Smooth muscle cell (in vitro differentiated cells): ENCODE measurements around the gene ELMOD1. TPM values are rescaled to one million over a fixed set of nuclear protein-coding genes. Genes with fewer than 3 reads are reported as not detected.

ENCODE experiments used
- DNase-seq: peaks from one replicate; lab custom pipeline; 2025; ENCODE audit not compliant: unreplicated experiment; lab: John Stamatoyannopoulos, UW
- H2AFZ ChIP-seq: fragments of 200-600 bp; sonication (generic); 2 replicates; pipeline ENCODE4 v1.6.0; 2016; ENCODE audit warnings: antibody characterized with exemption, low read depth, mild to moderate bottlenecking
- H3F3A ChIP-seq: fragments of 200-600 bp; sonication (generic); 2 replicates; pipeline ENCODE4 v1.6.0; 2017; ENCODE audit warnings: antibody characterized with exemption, low read depth
- H3K27ac ChIP-seq: fragments of 200-600 bp; sonication (generic); 2 replicates; pipeline ENCODE4 v1.5.1; 2016; ENCODE audit warnings: low read depth, mild to moderate bottlenecking
- H3K27me3 ChIP-seq: fragments of 200-600 bp; sonication (generic); 2 replicates; pipeline ENCODE4 v1.6.1; 2016; ENCODE audit warnings: low read depth, mild to moderate bottlenecking
- H3K36me3 ChIP-seq: fragments of 200-600 bp; sonication (generic); 2 replicates; pipeline ENCODE4 v1.5.1; 2016; ENCODE audit warnings: low read depth
- H3K4me1 ChIP-seq: fragments of 200-600 bp; sonication (generic); 2 replicates; pipeline ENCODE4 v1.5.1; 2016; ENCODE audit warnings: low read depth
- H3K4me2 ChIP-seq: fragments of 200-600 bp; sonication (generic); 2 replicates; pipeline ENCODE4 v1.6.0; 2016; ENCODE audit warnings: mild to moderate bottlenecking
- H3K4me3 ChIP-seq: fragments of 200-600 bp; sonication (generic); 2 replicates; pipeline ENCODE4 v1.5.1; 2016; ENCODE audit warnings: mild to moderate bottlenecking
- H3K79me2 ChIP-seq: fragments of 200-600 bp; sonication (generic); 2 replicates; pipeline ENCODE4 v1.6.0; 2016; ENCODE audit warnings: low read depth, mild to moderate bottlenecking
- H3K9ac ChIP-seq: fragments of 200-600 bp; sonication (generic); 2 replicates; pipeline ENCODE4 v1.6.0; 2016; ENCODE audit warnings: low read depth
- H3K9me3 ChIP-seq: fragments of 200-600 bp; sonication (generic); replicated peaks from 2 replicates; pipeline ENCODE4 v1.5.1; 2016; ENCODE audit warnings: low read depth
- H4K20me1 ChIP-seq: fragments of 200-600 bp; sonication (generic); 2 replicates; pipeline ENCODE4 v1.6.0; 2016; ENCODE audit warnings: low read depth
- WGBS: methylation state at CpG from one replicate; pipeline ENCODE4 v1.1.7; 2016; ENCODE audit warnings: low lambda C conversion rate; 5-methylcytosine and 5-hydroxymethylcytosine counted together
- polyA plus RNA-seq: library from polyadenylated mRNA; unstranded; fragments of >200 nt; fragmentation: Nextera tagmentation; extraction: Ambion mirVana; gene quantifications from 2 replicates; pipeline ENCODE4 v1.2.1, GENCODE V29; 2016
- total RNA-seq: library from RNA; depleted of rRNA; stranded (reverse); fragments of >200 nt; gene quantifications from 2 replicates; pipeline ENCODE4 v1.2.3, GENCODE V29; 2014
- TF ChIP-seq, protein P1 (sequence below): fragments of 200-600 bp; sonication (generic); IDR thresholded peaks from 2 replicates; pipeline ENCODE4 v1.5.1; 2017; ENCODE audit warnings: borderline replicate concordance, mild to moderate bottlenecking, antibody characterized with exemption; ENCODE audit not compliant: insufficient read depth, poor library complexity, severe bottlenecking

The ELMOD1 gene
- total and polyA plus RNA-seq, 2 experiments from 2014 or later, result 0.24 to 0.94 TPM

DNA sequence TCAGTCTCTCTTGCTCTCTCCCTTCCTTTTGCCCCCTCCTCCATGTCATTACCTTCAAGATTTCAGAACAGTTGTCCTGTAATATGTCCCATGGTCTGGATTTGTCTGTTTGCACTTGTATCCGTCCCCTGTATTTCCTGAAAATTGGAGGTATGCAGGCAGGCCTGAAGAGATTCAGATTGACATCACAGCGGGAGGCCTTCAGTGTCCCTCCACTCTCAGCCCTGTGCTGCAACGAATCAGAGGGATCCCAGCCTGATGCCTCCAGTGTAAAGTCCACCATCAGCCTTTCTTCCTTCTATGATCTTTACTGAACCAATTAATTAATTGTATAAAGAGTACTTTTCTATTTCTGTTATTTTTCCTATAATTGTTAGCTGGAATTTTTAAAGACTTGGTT lies 57.3 kb downstream of the ELMOD1 start:
- no peak overlapping the region for H3K9ac ChIP-seq
- DNase-seq, result no peak
- H3K4me2 ChIP-seq, result no peak overlapping the region
- H3K4me1 ChIP-seq, result no peaks in the 10 kb centered on the region
- 76% methylated on average over 3 of the region's 3 CpGs for WGBS
- no peaks in the 10 kb centered on the region for H3K27me3 ChIP-seq
- no peaks in the 10 kb centered on the region for H3K79me2 ChIP-seq
- no peaks in the 10 kb centered on the region for H3F3A ChIP-seq
- no peak overlapping the region for H2AFZ ChIP-seq
- H4K20me1 ChIP-seq, result no peaks in the 10 kb centered on the region
- no peaks in the 10 kb centered on the region for H3K36me3 ChIP-seq
- TF ChIP-seq, protein P1, sequence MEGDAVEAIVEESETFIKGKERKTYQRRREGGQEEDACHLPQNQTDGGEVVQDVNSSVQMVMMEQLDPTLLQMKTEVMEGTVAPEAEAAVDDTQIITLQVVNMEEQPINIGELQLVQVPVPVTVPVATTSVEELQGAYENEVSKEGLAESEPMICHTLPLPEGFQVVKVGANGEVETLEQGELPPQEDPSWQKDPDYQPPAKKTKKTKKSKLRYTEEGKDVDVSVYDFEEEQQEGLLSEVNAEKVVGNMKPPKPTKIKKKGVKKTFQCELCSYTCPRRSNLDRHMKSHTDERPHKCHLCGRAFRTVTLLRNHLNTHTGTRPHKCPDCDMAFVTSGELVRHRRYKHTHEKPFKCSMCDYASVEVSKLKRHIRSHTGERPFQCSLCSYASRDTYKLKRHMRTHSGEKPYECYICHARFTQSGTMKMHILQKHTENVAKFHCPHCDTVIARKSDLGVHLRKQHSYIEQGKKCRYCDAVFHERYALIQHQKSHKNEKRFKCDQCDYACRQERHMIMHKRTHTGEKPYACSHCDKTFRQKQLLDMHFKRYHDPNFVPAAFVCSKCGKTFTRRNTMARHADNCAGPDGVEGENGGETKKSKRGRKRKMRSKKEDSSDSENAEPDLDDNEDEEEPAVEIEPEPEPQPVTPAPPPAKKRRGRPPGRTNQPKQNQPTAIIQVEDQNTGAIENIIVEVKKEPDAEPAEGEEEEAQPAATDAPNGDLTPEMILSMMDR, result no peak
- no peaks in the 10 kb centered on the region for H3K9me3 ChIP-seq
- no peak overlapping the region for H3K4me3 ChIP-seq
- no peak overlapping the region for H3K27ac ChIP-seq

DNA sequence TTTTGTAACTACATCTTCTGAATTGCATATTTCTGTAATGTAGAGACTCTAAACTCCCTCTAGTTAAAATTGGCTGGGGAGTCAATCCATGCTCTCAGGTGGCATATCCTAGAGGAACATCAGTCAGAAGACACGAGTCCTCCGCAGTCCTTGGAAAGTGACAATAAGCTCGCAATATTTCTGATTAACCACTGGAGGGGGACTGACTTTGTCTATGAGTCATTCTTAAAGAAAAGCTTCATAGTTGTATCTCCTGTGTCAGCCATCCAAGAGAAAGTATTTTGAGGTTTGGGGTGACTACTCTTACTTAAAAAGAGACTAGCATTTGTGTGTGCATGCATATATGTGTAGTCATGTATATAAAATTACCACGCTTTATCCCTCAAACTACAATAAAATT lies 60.7 kb downstream of the ELMOD1 start:
- Histone ChIP-seq H3F3A (no peaks in the 10 kb centered on the region), H3K27ac (no peak overlapping the region), H3K4me1 (no peaks in the 10 kb centered on the region), H3K9me3 (no peaks in the 10 kb centered on the region), H3K4me2 (no peak overlapping the region), H3K79me2 (no peaks in the 10 kb centered on the region), H3K4me3 (no peak overlapping the region), H4K20me1 (no peaks in the 10 kb centered on the region), H3K27me3 (no peaks in the 10 kb centered on the region), H2AFZ (no peak overlapping the region), H3K36me3 (no peaks in the 10 kb centered on the region), H3K9ac (no peak overlapping the region)
- TF ChIP-seq, protein P1, result no peak
- DNase-seq, result no peak
- WGBS, result 79% methylated on average over 4 of the region's 4 CpGs

DNA sequence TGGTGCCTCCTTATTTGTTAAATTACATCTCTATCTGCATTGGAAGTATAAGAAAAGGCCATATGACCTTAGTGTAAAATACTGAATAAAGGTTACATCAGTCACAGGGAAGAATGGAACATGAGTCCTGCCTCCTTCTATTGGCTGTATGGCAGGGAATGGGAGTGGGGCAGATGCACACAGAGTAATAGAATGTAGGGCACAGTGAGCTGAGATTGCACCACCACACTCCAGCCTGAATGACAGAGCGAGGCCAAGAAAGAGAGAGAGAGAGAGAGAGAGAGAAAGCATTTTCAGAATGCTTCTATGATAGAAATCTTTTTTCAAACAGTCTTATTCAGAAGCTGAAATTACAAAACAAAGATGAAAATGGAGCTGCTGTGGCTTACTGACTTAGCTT lies 62.1 kb downstream of the ELMOD1 start:
- no peak for DNase-seq
- H3K27ac ChIP-seq, result no peak overlapping the region
- H3K9ac ChIP-seq, result no peak overlapping the region
- no peak overlapping the region for H3K4me2 ChIP-seq
- no peaks in the 10 kb centered on the region for H3K36me3 ChIP-seq
- H4K20me1 ChIP-seq, result no peaks in the 10 kb centered on the region
- no peaks in the 10 kb centered on the region for H3K79me2 ChIP-seq
- no peaks in the 10 kb centered on the region for H3K9me3 ChIP-seq
- H3K4me3 ChIP-seq, result no peak overlapping the region
- 77% methylated on average over 1 of the region's 1 CpG for WGBS
- H3F3A ChIP-seq, result no peaks in the 10 kb centered on the region
- H3K4me1 ChIP-seq, result no peaks in the 10 kb centered on the region
- TF ChIP-seq, protein P1, result no peak
- no peaks in the 10 kb centered on the region for H3K27me3 ChIP-seq
- no peak overlapping the region for H2AFZ ChIP-seq

DNA sequence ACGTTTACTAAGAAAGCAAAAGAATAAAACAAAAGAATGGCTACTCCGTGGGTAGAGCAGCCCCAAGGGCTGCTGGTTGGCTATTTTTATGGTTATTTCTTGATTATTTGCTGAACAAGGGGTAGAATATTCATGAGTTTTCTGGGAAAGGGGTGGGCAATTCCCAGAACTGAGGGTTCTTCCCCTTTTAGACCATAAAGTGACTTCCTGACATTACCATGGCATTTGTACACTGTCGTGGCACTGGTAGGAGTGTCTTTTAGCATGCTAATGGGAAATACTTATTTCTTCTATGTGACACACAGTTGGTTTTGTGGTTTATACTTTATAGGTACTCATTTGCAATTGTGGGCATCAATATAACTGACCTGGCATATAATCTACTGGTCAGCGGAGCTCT lies 64.7 kb downstream of the ELMOD1 start:
- H4K20me1 ChIP-seq, result no peaks in the 10 kb centered on the region
- H3K4me3 ChIP-seq, result no peak overlapping the region
- no peaks in the 10 kb centered on the region for H3K4me1 ChIP-seq
- TF ChIP-seq, protein P1, result no peak
- H3K27me3 ChIP-seq, result no peaks in the 10 kb centered on the region
- H3K27ac ChIP-seq, result no peak overlapping the region
- H3K9me3 ChIP-seq, result no peaks in the 10 kb centered on the region
- no peak overlapping the region for H2AFZ ChIP-seq
- H3K36me3 ChIP-seq, result no peaks in the 10 kb centered on the region
- DNase-seq, result no peak
- WGBS, result 51% methylated on average over 4 of the region's 4 CpGs
- no peaks in the 10 kb centered on the region for H3F3A ChIP-seq
- no peaks in the 10 kb centered on the region for H3K79me2 ChIP-seq
- H3K4me2 ChIP-seq, result no peak overlapping the region
- H3K9ac ChIP-seq, result no peak overlapping the region
